Measurements from ENCODE around the gene TMEM217.

DNA sequence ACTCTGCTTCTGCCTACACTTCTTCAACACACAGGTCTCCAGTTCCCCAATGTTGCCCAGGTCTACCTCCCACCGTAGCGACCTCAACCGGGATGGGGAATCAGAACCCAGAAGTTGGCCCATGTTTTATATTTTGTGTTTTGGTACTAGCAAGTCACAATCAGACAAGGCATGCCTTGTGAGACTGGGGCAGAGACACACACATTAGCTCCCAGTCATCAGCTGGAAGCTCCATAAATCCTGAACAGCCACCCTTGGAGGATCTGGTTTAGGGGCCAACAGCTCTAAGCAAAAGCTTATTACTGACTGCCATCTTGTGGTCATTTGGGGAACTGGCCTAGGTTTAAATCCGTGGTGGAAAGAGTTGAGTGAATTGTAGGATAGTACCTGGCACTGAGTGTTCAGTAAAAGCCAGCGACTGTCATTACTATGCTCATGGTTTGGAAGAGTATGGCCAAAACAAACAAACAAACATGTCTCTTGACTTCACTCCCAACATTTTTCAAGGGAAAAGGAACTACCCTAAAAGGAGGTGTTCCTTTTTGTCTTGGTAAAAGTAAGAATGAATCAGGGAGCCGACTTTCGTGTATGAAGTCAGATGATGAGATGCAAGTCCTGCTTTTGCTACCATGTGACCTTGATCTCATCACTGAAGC lies 47.5 kb downstream of the TMEM217 start:
- TF ChIP-seq, protein P1, sequence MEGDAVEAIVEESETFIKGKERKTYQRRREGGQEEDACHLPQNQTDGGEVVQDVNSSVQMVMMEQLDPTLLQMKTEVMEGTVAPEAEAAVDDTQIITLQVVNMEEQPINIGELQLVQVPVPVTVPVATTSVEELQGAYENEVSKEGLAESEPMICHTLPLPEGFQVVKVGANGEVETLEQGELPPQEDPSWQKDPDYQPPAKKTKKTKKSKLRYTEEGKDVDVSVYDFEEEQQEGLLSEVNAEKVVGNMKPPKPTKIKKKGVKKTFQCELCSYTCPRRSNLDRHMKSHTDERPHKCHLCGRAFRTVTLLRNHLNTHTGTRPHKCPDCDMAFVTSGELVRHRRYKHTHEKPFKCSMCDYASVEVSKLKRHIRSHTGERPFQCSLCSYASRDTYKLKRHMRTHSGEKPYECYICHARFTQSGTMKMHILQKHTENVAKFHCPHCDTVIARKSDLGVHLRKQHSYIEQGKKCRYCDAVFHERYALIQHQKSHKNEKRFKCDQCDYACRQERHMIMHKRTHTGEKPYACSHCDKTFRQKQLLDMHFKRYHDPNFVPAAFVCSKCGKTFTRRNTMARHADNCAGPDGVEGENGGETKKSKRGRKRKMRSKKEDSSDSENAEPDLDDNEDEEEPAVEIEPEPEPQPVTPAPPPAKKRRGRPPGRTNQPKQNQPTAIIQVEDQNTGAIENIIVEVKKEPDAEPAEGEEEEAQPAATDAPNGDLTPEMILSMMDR (IDR thresholded peaks at IDR 0.05; ENCODE audit: low read length), result peak; percentile 91
- TF ChIP-seq EZH2 (optimal IDR thresholded peaks at IDR 0.05; ENCODE audit: low read depth, low read length) (no peak), EZH2phosphoT487 (IDR thresholded peaks at IDR 0.05; ENCODE audit: low read length) (no peak)

Data from MM.1S (cell line).